ENCODE results near the gene AGAP3. TPM values are rescaled to one million over a fixed set of nuclear protein-coding genes. Genes with fewer than 3 reads are reported as not detected.

AGAP3 gene
- total RNA-seq, 1 experiment from 2014 or later = 103 TPM

DNA sequence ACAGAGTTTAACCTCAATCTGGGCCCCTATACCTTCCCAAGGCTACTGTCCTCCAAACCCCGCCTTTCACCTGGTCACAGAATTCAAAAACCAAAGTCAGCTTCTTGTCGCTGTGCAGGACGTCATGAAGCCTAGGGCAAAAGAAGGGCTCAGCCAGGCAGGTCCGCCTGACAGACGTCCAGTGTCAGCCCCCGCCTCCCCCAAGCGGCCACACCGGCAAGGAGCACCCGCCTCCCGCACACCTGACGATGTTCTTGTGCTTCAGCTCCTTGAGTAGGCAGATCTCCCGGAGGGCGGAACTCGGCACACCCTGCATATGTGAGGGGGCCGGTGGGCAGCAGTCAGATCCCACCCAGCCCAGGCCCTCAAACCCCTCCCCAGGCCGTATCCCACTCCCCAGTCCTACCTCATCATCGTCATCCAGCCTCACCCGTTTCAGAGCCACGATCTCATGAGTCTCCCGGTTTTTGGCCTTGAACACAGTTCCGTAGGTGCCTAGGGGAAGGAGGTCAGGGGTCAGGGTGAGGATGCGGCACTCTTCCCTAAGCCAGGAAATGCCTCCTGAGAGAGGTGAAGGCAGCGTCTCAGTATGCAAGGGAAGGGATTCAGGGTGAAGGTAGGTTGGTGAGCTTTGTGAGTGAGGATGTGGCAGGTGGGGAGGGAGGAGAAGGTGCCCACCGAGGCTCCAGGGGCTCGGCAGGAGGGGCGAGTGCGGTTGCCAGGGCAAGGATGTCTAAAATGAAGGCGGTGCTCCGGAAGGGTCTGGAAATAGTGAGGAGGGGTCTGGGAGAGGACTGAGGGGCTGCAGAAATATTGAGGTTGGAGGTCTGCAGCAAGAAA lies 29.4 kb upstream of the AGAP3 start:
- H3K9me3 ChIP-seq (ENCODE audit: control insufficient read depth, insufficient read depth, low read depth, low read length) = no peaks in the 10 kb centered on the region
- H3K27me3 ChIP-seq (ENCODE audit: control insufficient read depth, insufficient read depth, low read length) = no peaks in the 10 kb centered on the region
- in situ Hi-C loops (cut with HindIII; ENCODE audit: low pct_unique_long_range_greater_than_20kb, low sequenced_read_pairs) = no loop called here
- DNase-seq (ENCODE audit: low read depth, low spot score) (no peak), ATAC-seq (no peak)
- no peak for TF ChIP-seq SIN3A (IDR thresholded peaks at IDR 0.05; ENCODE audit: borderline replicate concordance, insufficient read depth, low read depth, low read length)
- no peak for TF ChIP-seq TCF7L2 (IDR thresholded peaks at IDR 0.05; ENCODE audit: low read depth, low read length)
- no peak for TF ChIP-seq POLR2AphosphoS5 (IDR thresholded peaks at IDR 0.05; ENCODE audit: low read depth, low read length)
- TF ChIP-seq, protein P1, sequence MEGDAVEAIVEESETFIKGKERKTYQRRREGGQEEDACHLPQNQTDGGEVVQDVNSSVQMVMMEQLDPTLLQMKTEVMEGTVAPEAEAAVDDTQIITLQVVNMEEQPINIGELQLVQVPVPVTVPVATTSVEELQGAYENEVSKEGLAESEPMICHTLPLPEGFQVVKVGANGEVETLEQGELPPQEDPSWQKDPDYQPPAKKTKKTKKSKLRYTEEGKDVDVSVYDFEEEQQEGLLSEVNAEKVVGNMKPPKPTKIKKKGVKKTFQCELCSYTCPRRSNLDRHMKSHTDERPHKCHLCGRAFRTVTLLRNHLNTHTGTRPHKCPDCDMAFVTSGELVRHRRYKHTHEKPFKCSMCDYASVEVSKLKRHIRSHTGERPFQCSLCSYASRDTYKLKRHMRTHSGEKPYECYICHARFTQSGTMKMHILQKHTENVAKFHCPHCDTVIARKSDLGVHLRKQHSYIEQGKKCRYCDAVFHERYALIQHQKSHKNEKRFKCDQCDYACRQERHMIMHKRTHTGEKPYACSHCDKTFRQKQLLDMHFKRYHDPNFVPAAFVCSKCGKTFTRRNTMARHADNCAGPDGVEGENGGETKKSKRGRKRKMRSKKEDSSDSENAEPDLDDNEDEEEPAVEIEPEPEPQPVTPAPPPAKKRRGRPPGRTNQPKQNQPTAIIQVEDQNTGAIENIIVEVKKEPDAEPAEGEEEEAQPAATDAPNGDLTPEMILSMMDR (IDR thresholded peaks at IDR 0.05) = no peak
- TF ChIP-seq, protein P2, sequence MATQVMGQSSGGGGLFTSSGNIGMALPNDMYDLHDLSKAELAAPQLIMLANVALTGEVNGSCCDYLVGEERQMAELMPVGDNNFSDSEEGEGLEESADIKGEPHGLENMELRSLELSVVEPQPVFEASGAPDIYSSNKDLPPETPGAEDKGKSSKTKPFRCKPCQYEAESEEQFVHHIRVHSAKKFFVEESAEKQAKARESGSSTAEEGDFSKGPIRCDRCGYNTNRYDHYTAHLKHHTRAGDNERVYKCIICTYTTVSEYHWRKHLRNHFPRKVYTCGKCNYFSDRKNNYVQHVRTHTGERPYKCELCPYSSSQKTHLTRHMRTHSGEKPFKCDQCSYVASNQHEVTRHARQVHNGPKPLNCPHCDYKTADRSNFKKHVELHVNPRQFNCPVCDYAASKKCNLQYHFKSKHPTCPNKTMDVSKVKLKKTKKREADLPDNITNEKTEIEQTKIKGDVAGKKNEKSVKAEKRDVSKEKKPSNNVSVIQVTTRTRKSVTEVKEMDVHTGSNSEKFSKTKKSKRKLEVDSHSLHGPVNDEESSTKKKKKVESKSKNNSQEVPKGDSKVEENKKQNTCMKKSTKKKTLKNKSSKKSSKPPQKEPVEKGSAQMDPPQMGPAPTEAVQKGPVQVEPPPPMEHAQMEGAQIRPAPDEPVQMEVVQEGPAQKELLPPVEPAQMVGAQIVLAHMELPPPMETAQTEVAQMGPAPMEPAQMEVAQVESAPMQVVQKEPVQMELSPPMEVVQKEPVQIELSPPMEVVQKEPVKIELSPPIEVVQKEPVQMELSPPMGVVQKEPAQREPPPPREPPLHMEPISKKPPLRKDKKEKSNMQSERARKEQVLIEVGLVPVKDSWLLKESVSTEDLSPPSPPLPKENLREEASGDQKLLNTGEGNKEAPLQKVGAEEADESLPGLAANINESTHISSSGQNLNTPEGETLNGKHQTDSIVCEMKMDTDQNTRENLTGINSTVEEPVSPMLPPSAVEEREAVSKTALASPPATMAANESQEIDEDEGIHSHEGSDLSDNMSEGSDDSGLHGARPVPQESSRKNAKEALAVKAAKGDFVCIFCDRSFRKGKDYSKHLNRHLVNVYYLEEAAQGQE (IDR thresholded peaks at IDR 0.05; ENCODE audit: insufficient read depth in 1 of 2, low read depth in 2 of 2, low read length in 1 of 2) = no peak
- peak overlapping the region; percentile 83 to 94 for H3K4me3 ChIP-seq (ENCODE audit: low read depth in 2 of 2, low read length in 2 of 2)
- intact Hi-C loops (cut with micrococcal nuclease; ENCODE audit: unreplicated experiment) = no loop called here
- H3K36me3 ChIP-seq (ENCODE audit: control insufficient read depth, insufficient read depth, low read length) = no peaks in the 10 kb centered on the region; the same call in 1 of the 2 replicates
- BruUV-seq (replicated peaks) = no TSS peak
- H3K27ac ChIP-seq (ENCODE audit: low read length) = peak overlapping the region; percentile 88
- CTCF ChIA-PET = interaction anchor here (0.6 kb wide), 1 partner anchor 170 kb away, joined by 5 read pairs; the partner anchor contains the start of gene ABCF2
- H3K4me1 ChIP-seq (ENCODE audit: control insufficient read depth, insufficient read depth, low read length) = peaks cover 30% of the 10 kb centered on the region
- POLR2A ChIA-PET = no interaction called here

DNA sequence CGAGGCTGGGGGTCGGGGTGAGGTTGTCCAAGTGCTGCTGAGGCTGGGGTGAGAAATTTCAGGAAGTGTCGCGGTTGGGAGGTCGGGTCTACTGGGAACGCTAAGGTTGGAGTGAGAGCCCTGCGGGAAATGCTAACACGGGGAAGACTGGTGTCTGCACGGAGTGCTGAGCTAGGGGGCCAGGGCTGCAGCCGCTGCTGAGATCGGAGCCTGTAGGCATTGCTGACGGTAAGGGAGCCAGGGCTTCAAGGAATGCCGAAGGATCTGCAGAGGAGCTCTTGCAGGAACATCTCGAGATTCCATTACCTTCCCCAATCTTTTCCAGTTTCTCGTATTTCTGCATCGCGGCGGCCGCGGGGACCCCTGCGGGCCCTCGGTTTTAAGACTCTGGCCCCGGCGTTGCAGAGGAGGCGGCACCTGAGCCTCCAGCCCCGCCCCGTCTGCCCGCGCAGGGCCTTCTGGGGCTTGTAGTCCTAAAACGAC lies 28.7 kb upstream of the AGAP3 start, which contains the start of gene CDK5:
CDK5 (minus strand) TSS at position 392 of the 483 bp plus-strand sequence; CDS start at position 343, 49 bp downstream.
- peaks cover 35% of the 10 kb centered on the region for H3K4me1 ChIP-seq (ENCODE audit: control insufficient read depth, insufficient read depth, low read length)
- no TSS peak for BruUV-seq (replicated peaks)
- peak within 1 kb of the TSS; percentile 83 to 94 for H3K4me3 ChIP-seq (ENCODE audit: low read depth in 2 of 2, low read length in 2 of 2)
- intact Hi-C loops (cut with micrococcal nuclease; ENCODE audit: unreplicated experiment) = no loop called here
- no peaks in the 10 kb centered on the region for H3K27me3 ChIP-seq (ENCODE audit: control insufficient read depth, insufficient read depth, low read length)
- POLR2A ChIA-PET = no interaction called here
- no peaks in the 10 kb centered on the region for H3K9me3 ChIP-seq (ENCODE audit: control insufficient read depth, insufficient read depth, low read depth, low read length)
- CTCF ChIA-PET = interaction anchor here (0.6 kb wide), 1 partner anchor 170 kb away, joined by 5 read pairs; the partner anchor contains the start of gene ABCF2
- TF ChIP-seq, protein P2 (IDR thresholded peaks at IDR 0.05; ENCODE audit: insufficient read depth in 1 of 2, low read depth in 2 of 2, low read length in 1 of 2) = no peak
- no peak for TF ChIP-seq SIN3A (IDR thresholded peaks at IDR 0.05; ENCODE audit: borderline replicate concordance, insufficient read depth, low read depth, low read length)
- TF ChIP-seq, protein P1 (IDR thresholded peaks at IDR 0.05) = no peak
- TF ChIP-seq TCF7L2 (IDR thresholded peaks at IDR 0.05; ENCODE audit: low read depth, low read length) = no peak
- no peak for TF ChIP-seq POLR2AphosphoS5 (IDR thresholded peaks at IDR 0.05; ENCODE audit: low read depth, low read length)
- H3K36me3 ChIP-seq (ENCODE audit: control insufficient read depth, insufficient read depth, low read length) = peaks cover 2% of the 10 kb centered on the region; the same call in 1 of the 2 replicates
- peak within 1 kb of the TSS; percentile 99 for H3K27ac ChIP-seq (ENCODE audit: low read length)
- no peak for DNase-seq (ENCODE audit: low read depth, low spot score)
- in situ Hi-C loops (cut with HindIII; ENCODE audit: low pct_unique_long_range_greater_than_20kb, low sequenced_read_pairs) = no loop called here
- ATAC-seq = no peak

All from Panc1 (cell line).